ENCODE measurements around the gene SLC40A1.

GRCh38 chr2:189621781-189622180 is 41.2 kb upstream of the SLC40A1 start:
- TF ChIP-seq, protein P1, sequence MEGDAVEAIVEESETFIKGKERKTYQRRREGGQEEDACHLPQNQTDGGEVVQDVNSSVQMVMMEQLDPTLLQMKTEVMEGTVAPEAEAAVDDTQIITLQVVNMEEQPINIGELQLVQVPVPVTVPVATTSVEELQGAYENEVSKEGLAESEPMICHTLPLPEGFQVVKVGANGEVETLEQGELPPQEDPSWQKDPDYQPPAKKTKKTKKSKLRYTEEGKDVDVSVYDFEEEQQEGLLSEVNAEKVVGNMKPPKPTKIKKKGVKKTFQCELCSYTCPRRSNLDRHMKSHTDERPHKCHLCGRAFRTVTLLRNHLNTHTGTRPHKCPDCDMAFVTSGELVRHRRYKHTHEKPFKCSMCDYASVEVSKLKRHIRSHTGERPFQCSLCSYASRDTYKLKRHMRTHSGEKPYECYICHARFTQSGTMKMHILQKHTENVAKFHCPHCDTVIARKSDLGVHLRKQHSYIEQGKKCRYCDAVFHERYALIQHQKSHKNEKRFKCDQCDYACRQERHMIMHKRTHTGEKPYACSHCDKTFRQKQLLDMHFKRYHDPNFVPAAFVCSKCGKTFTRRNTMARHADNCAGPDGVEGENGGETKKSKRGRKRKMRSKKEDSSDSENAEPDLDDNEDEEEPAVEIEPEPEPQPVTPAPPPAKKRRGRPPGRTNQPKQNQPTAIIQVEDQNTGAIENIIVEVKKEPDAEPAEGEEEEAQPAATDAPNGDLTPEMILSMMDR (IDR thresholded peaks at IDR 0.05) = no peak
- no peak for TF ChIP-seq POLR2A (IDR thresholded peaks at IDR 0.05)
